ENCODE data around the gene HCFC2. TPM values are rescaled to one million over a fixed set of nuclear protein-coding genes. Genes with fewer than 3 reads are reported as not detected.

The HCFC2 gene
- total and polyA plus RNA-seq, 2 of the 8 experiments (the other 6 are each of a cell fraction or from before 2014, with no cell fraction given), result 0.62 to 1.8 TPM

GRCh38 chr12:104055686-104056388, 8.5 kb upstream of the HCFC2 start:
- Histone ChIP-seq H2BK20ac (ENCODE audit: low read length) (no peak overlapping the region), H2BK120ac (replicated peaks; ENCODE audit: low read depth, low read length) (no peak overlapping the region), H3K4me3 (ENCODE audit: extremely low read depth in 1 of 4, insufficient read depth in 2 of 4, low read depth in 3 of 4, low read length in 4 of 4) (no peak overlapping the region), H3K56ac (replicated peaks; ENCODE audit: insufficient read length, low read depth, low read length) (no peak overlapping the region), H3K79me2 (ENCODE audit: control insufficient read depth in 1 of 2, insufficient read depth in 2 of 2, low read length in 2 of 2) (no peaks in the 10 kb centered on the region), H2AFZ (ENCODE audit: low read length) (no peak overlapping the region), H3K23ac (ENCODE audit: insufficient read length) (no peak overlapping the region), H3K79me1 (ENCODE audit: low read depth, low read length) (no peaks in the 10 kb centered on the region), H3K23me2 (ENCODE audit: low read depth, low read length) (no peaks in the 10 kb centered on the region; the same call in 1 of the 2 replicates), H3K36me3 (ENCODE audit: control insufficient read depth in 2 of 4, insufficient read depth in 4 of 4, low read length in 3 of 4) (no peaks in the 10 kb centered on the region), H3K4me1 (replicated peaks in 1 of 4; ENCODE audit: control insufficient read depth in 3 of 4, insufficient read depth in 4 of 4, low read length in 3 of 4) (peaks cover 0 to 12% (median 6%) of the 10 kb centered on the region in 4 experiments; a peak in 3 of 7 replicates), H3K4me2 (ENCODE audit: insufficient read depth in 1 of 2, low read depth in 2 of 2, low read length in 2 of 2) (no peak overlapping the region; a peak in 1 of 4 replicates), H4K91ac (replicated peaks; ENCODE audit: insufficient read length, low read length) (no peak overlapping the region), H2BK12ac (ENCODE audit: low read depth, low read length) (peak overlapping the region; percentile 5; the same call in 1 of the 2 replicates), H2BK5ac (ENCODE audit: low read depth, low read length) (no peak overlapping the region), H3K27me3 (replicated peaks in 1 of 4; ENCODE audit: control insufficient read depth in 3 of 4, extremely low read depth in 1 of 4, insufficient read depth in 3 of 4, low read length in 3 of 4) (no peaks in the 10 kb centered on the region), H2AK5ac (ENCODE audit: low read depth, low read length) (no peak overlapping the region), H4K20me1 (replicated peaks in 1 of 2; ENCODE audit: control insufficient read depth in 1 of 2, insufficient read depth in 2 of 2, low read length in 2 of 2) (no peaks in the 10 kb centered on the region), H4K8ac (ENCODE audit: extremely low read depth, insufficient read depth, low read length) (no peak overlapping the region), H3K9me3 (ENCODE audit: insufficient read depth in 2 of 2, low read depth in 1 of 2, low read length in 1 of 2) (no peaks in the 10 kb centered on the region), H3K18ac (ENCODE audit: extremely low read depth, low read length) (0 out of 2 replicates have a peak overlapping the region, but pooled peaks have one; percentile 6), H3K9ac (replicated peaks in 1 of 4; ENCODE audit: extremely low read depth in 1 of 4, low read depth in 3 of 4, low read length in 3 of 4) (no peak overlapping the region), H4K5ac (ENCODE audit: insufficient read length, low read depth, low read length) (no peak overlapping the region), H3K27ac (ENCODE audit: low read depth, low read length) (no peak overlapping the region), H3K4ac (replicated peaks; ENCODE audit: insufficient read length, low read depth, low read length) (no peak overlapping the region), H3K14ac (ENCODE audit: insufficient read length) (no peak overlapping the region), H2BK15ac (ENCODE audit: low read length) (no peak overlapping the region)
- FAIRE-seq (no peak), DNase-seq (ENCODE audit: low read depth in 1 of 2, low spot score in 2 of 2) (no peak)
- ChIA-PET CTCF (ENCODE audit: partially characterized antibody) (interaction anchor here (1.0 to 5.8 kb wide), 5 partner anchors 10 to 53 kb away, joined by 3 to 94 read pairs (median 5); no protein-coding TSS in a partner anchor), POLR2A (ENCODE audit: partially characterized antibody) (interaction anchor here (1.4 to 2.0 kb wide), 3 partner anchors 8 to 234 kb away, joined by 3 to 10 read pairs (median 6); partner anchors contain the start of gene HCFC2)
- WGBS, 2 experiments (ENCODE audit: extremely low coverage in 1 of 2, insufficient coverage in 1 of 2, insufficient read length in 1 of 2, insufficient replicate concordance in 2 of 2, low coverage in 1 of 2, low lambda C conversion rate in 2 of 2, missing lambda C conversion rate in 1 of 2), result 80% methylated on average over 5 of the region's 5 CpGs; no CpG with 5 or more reads in 1 of the 2 experiments
- no peak for TF ChIP-seq NRF1 (IDR thresholded peaks at IDR 0.05; ENCODE audit: low read depth, low read length)
- no peak for TF ChIP-seq MAFK (IDR thresholded peaks at IDR 0.05; ENCODE audit: low read depth, low read length)

Measured in H1 (cell line).